Endodermal cell (in vitro differentiated cells): ENCODE measurements around the gene VSNL1. TPM values are rescaled to one million over a fixed set of nuclear protein-coding genes. Genes with fewer than 3 reads are reported as not detected.

Source experiments
- DNase-seq: peaks from one replicate; pipeline ENCODE4 v3.0.0-alpha.2; 2017
- H3K27ac ChIP-seq: 2 replicates; pipeline ENCODE4 v1.5.1; 2013; ENCODE audit warnings: mild to moderate bottlenecking, low read depth, low read length, moderate library complexity
- H3K27me3 ChIP-seq: 2 replicates; pipeline ENCODE4 v1.6.1; 2013; ENCODE audit warnings: mild to moderate bottlenecking, low read length, moderate library complexity; ENCODE audit not compliant: insufficient read depth, control insufficient read depth, poor library complexity, severe bottlenecking
- H3K36me3 ChIP-seq: 2 replicates; pipeline ENCODE4 v1.7.0; 2013; ENCODE audit warnings: mild to moderate bottlenecking, low read length, moderate library complexity; ENCODE audit not compliant: control insufficient read depth, insufficient read depth
- H3K4me1 ChIP-seq: one replicate; pipeline ENCODE4 v1.7.0; 2013; ENCODE audit warnings: low read length; ENCODE audit not compliant: control insufficient read depth, insufficient read depth
- H3K4me3 ChIP-seq: 2 replicates; pipeline ENCODE4 v1.5.1; 2013; ENCODE audit warnings: mild to moderate bottlenecking, low read length, moderate library complexity
- H3K9ac ChIP-seq: 2 replicates; pipeline ENCODE4 v1.6.1; 2013; ENCODE audit warnings: mild to moderate bottlenecking, low read length, moderate library complexity; ENCODE audit not compliant: poor library complexity, severe bottlenecking; ENCODE audit errors: extremely low read depth
- H3K9me3 ChIP-seq: 2 replicates; pipeline ENCODE4 v1.6.1; 2013; ENCODE audit warnings: mild to moderate bottlenecking, low read length, moderate library complexity; ENCODE audit not compliant: control insufficient read depth
- H3K27ac Mint-ChIP-seq: 2 replicates; pipeline ENCODE4 v1.8.0; 2020; ENCODE audit warnings: mixed read lengths
- H3K27me3 Mint-ChIP-seq: 2 replicates; pipeline ENCODE4 v1.8.0; 2021; ENCODE audit warnings: mild to moderate bottlenecking, mixed read lengths; ENCODE audit not compliant: insufficient read depth
- H3K36me3 Mint-ChIP-seq: 2 replicates; pipeline ENCODE4 v1.8.0; 2020; ENCODE audit warnings: low read depth, mixed read lengths
- H3K4me1 Mint-ChIP-seq: 2 replicates; pipeline ENCODE4 v1.8.0; 2020; ENCODE audit warnings: mixed read lengths
- H3K4me3 Mint-ChIP-seq: 2 replicates; pipeline ENCODE4 v1.8.0; 2020; ENCODE audit warnings: mild to moderate bottlenecking, moderate library complexity, mixed read lengths
- H3K9me3 Mint-ChIP-seq: 2 replicates; pipeline ENCODE4 v1.8.0; 2020; ENCODE audit warnings: mild to moderate bottlenecking, mixed read lengths
- CTCF ChIP-seq: fragments of 200-600 bp; sonication (generic); conservative IDR thresholded peaks from 2 replicates; pipeline ENCODE4 v1.5.0; 2021; ENCODE audit warnings: antibody characterized with exemption, mild to moderate bottlenecking
- WGBS, 2 experiments: methylation state at CpG; one replicate each; pipeline versions ENCODE4 v1.1.5 to v1.1.7; 2013; ENCODE audit warnings: missing lambda C conversion rate in 2 of 2, mixed read lengths in 1 of 2; ENCODE audit not compliant: insufficient coverage in 1 of 2, insufficient read length in 1 of 2; 5-methylcytosine and 5-hydroxymethylcytosine counted together
- total RNA-seq, 2 donors: library from RNA; stranded (reverse); fragmentation: NEBNext Ultra II Directional in 1 of 2; extraction: Animal tissue kit (Norgen Biotek cat#: 25700) in 1 of 2; gene quantifications; 2 replicates in 1 of 2; 3 replicates in 1 of 2; pipeline ENCODE4 v1.2.1, GENCODE V29; 2021

Gene VSNL1
- total RNA-seq, 2 donors from 2014 or later = 1.4 to 3.3 TPM

- Mint-ChIP-seq H3K27ac (no peak overlapping the region), H3K9me3 (peaks cover 7% of the 10 kb centered on the region), H3K36me3 (peaks cover 68% of the 10 kb centered on the region), H3K27me3 (no peaks in the 10 kb centered on the region), H3K4me1 (no peaks in the 10 kb centered on the region), H3K4me3 (no peak overlapping the region)
- H3K36me3 ChIP-seq = peaks cover 52% of the 10 kb centered on the region
- WGBS, 2 experiments = 88 to 91% methylated on average over 1 of the region's 1 CpG
- H3K9ac ChIP-seq = no peak overlapping the region
- no peak overlapping the region for H3K27ac ChIP-seq
- no peak overlapping the region for H3K4me3 ChIP-seq
- no peaks in the 10 kb centered on the region for H3K27me3 ChIP-seq
- H3K9me3 ChIP-seq = no peaks in the 10 kb centered on the region
- TF ChIP-seq CTCF = no peak
- H3K4me1 ChIP-seq = no peaks in the 10 kb centered on the region
- no peak for DNase-seq
Measured at GRCh38 chr2:17688600-17688999, 148.1 kb downstream of the VSNL1 start.

GRCh38 chr2:17689010-17689409, 148.5 kb downstream of the VSNL1 start:
- Mint-ChIP-seq H3K27ac (no peak overlapping the region), H3K4me1 (no peaks in the 10 kb centered on the region), H3K27me3 (no peaks in the 10 kb centered on the region), H3K9me3 (peaks cover 8% of the 10 kb centered on the region), H3K4me3 (no peak overlapping the region), H3K36me3 (peaks cover 72% of the 10 kb centered on the region)
- TF ChIP-seq CTCF = no peak
- WGBS, 2 experiments = 95 to 98% methylated on average over 6 of the region's 6 CpGs
- Histone ChIP-seq H3K4me3 (no peak overlapping the region), H3K4me1 (no peaks in the 10 kb centered on the region), H3K36me3 (peaks cover 49% of the 10 kb centered on the region), H3K9ac (no peak overlapping the region), H3K27me3 (no peaks in the 10 kb centered on the region), H3K9me3 (no peaks in the 10 kb centered on the region), H3K27ac (no peak overlapping the region)
- DNase-seq = no peak

GRCh38 chr2:17690776-17691175, 150.3 kb downstream of the VSNL1 start:
- H3K4me1 ChIP-seq = no peaks in the 10 kb centered on the region
- H3K4me3 ChIP-seq = no peak overlapping the region
- no peak for TF ChIP-seq CTCF
- no peak for DNase-seq
- H3K36me3 ChIP-seq = peaks cover 59% of the 10 kb centered on the region
- no peak overlapping the region for H3K27ac Mint-ChIP-seq
- no peak overlapping the region for H3K4me3 Mint-ChIP-seq
- H3K9me3 Mint-ChIP-seq = peaks cover 10% of the 10 kb centered on the region
- WGBS, 2 experiments = 95 to 100% methylated on average over 4 to 7 of the region's 7 CpGs
- no peaks in the 10 kb centered on the region for H3K4me1 Mint-ChIP-seq
- no peaks in the 10 kb centered on the region for H3K9me3 ChIP-seq
- H3K27me3 Mint-ChIP-seq = no peaks in the 10 kb centered on the region
- H3K9ac ChIP-seq = no peak overlapping the region
- no peaks in the 10 kb centered on the region for H3K27me3 ChIP-seq
- no peak overlapping the region for H3K27ac ChIP-seq
- peaks cover 75% of the 10 kb centered on the region for H3K36me3 Mint-ChIP-seq

Other genes with a start within 250 kb of the VSNL1 start
- gene RAD51AP2, start 22.3 kb upstream of the VSNL1 start, total RNA-seq = under 1 TPM in 1 of 2 donors, not detected in 1; 0.18 TPM
- gene SMC6, start 213.1 kb downstream of the VSNL1 start, total RNA-seq = 10 to 100 TPM; 38.3 to 48.3 TPM
- gene GEN1, start 213.4 kb downstream of the VSNL1 start, total RNA-seq = 10 to 100 TPM; 24.5 to 34.5 TPM